ENCODE data around the gene RAB44. TPM values are rescaled to one million over a fixed set of nuclear protein-coding genes. Genes with fewer than 3 reads are reported as not detected.

Gene RAB44
- total RNA-seq, 1 donor from 2014 or later, result 0.16 TPM

- Mint-ChIP-seq H3K4me3 (ENCODE audit: unreplicated experiment) (no peak overlapping the region), H3K9me3 (ENCODE audit: unreplicated experiment) (no peaks in the 10 kb centered on the region), H3K4me1 (ENCODE audit: low read depth, unreplicated experiment) (peaks cover 10% of the 10 kb centered on the region), H3K27ac (ENCODE audit: unreplicated experiment) (no peak overlapping the region), H3K27me3 (ENCODE audit: low read depth, unreplicated experiment) (peaks cover 3% of the 10 kb centered on the region), H3K36me3 (ENCODE audit: low read depth, unreplicated experiment) (peaks cover 11% of the 10 kb centered on the region)
- H3K4me1 ChIP-seq (ENCODE audit: insufficient read depth, low read length), result no peaks in the 10 kb centered on the region
- no peak overlapping the region for H3K4me2 ChIP-seq (ENCODE audit: low read length)
- peaks cover 22% of the 10 kb centered on the region for H3K79me2 ChIP-seq (ENCODE audit: insufficient read depth, low read length)
- no peak overlapping the region for H3K9ac ChIP-seq (ENCODE audit: low read length)
- H3K27me3 ChIP-seq (ENCODE audit: insufficient read depth, low read length), result no peaks in the 10 kb centered on the region
- no peak for TF ChIP-seq CTCF (IDR thresholded peaks at IDR 0.05; ENCODE audit: insufficient read depth, low read depth, low read length)
- no peak for TF ChIP-seq EZH2 (IDR thresholded peaks at IDR 0.05; ENCODE audit: insufficient read depth, low read length)
- no peak for FAIRE-seq
- DNase-seq (ENCODE audit: low read depth), result no peak
- H3K4me3 ChIP-seq (ENCODE audit: insufficient read depth, low read depth, low read length), result no peak overlapping the region
- no peak overlapping the region for H3K27ac ChIP-seq (ENCODE audit: low read depth, low read length)
- H3K36me3 ChIP-seq (ENCODE audit: insufficient read depth, low read length), result peaks cover 30% of the 10 kb centered on the region
- H3K9me3 ChIP-seq (ENCODE audit: insufficient read depth, low read depth, low read length), result no peaks in the 10 kb centered on the region
- H2AFZ ChIP-seq (ENCODE audit: low read depth, low read length), result no peak overlapping the region
- H4K20me1 ChIP-seq (ENCODE audit: insufficient read depth, low read length), result peaks cover 56% of the 10 kb centered on the region
Measured at GRCh38 chr6:36688739-36689075, 8.9 kb upstream of the RAB44 start.

- Mint-ChIP-seq H3K27me3 (ENCODE audit: low read depth, unreplicated experiment) (peaks cover 3% of the 10 kb centered on the region), H3K9me3 (ENCODE audit: unreplicated experiment) (no peaks in the 10 kb centered on the region), H3K27ac (ENCODE audit: unreplicated experiment) (no peak overlapping the region), H3K36me3 (ENCODE audit: low read depth, unreplicated experiment) (peaks cover 4% of the 10 kb centered on the region), H3K4me3 (ENCODE audit: unreplicated experiment) (no peak overlapping the region), H3K4me1 (ENCODE audit: low read depth, unreplicated experiment) (peaks cover under 1% of the 10 kb centered on the region)
- Histone ChIP-seq H3K4me2 (ENCODE audit: low read length) (no peak overlapping the region), H3K36me3 (ENCODE audit: insufficient read depth, low read length) (peaks cover 12% of the 10 kb centered on the region), H2AFZ (ENCODE audit: low read depth, low read length) (no peak overlapping the region), H3K4me3 (ENCODE audit: insufficient read depth, low read depth, low read length) (no peak overlapping the region), H4K20me1 (ENCODE audit: insufficient read depth, low read length) (peaks cover 33% of the 10 kb centered on the region), H3K4me1 (ENCODE audit: insufficient read depth, low read length) (no peaks in the 10 kb centered on the region), H3K9ac (ENCODE audit: low read length) (no peak overlapping the region), H3K27ac (ENCODE audit: low read depth, low read length) (no peak overlapping the region), H3K27me3 (ENCODE audit: insufficient read depth, low read length) (no peaks in the 10 kb centered on the region), H3K9me3 (ENCODE audit: insufficient read depth, low read depth, low read length) (no peaks in the 10 kb centered on the region), H3K79me2 (ENCODE audit: insufficient read depth, low read length) (peaks cover 1% of the 10 kb centered on the region)
- DNase-seq (ENCODE audit: low read depth) (no peak), FAIRE-seq (no peak)
- TF ChIP-seq EZH2 (IDR thresholded peaks at IDR 0.05; ENCODE audit: insufficient read depth, low read length) (no peak), CTCF (IDR thresholded peaks at IDR 0.05; ENCODE audit: insufficient read depth, low read depth, low read length) (no peak)
Measured at GRCh38 chr6:36691011-36691410, 6.6 kb upstream of the RAB44 start.

GRCh38 chr6:36691612-36692011 lies 6.0 kb upstream of the RAB44 start:
- Histone ChIP-seq H2AFZ (ENCODE audit: low read depth, low read length) (no peak overlapping the region), H3K4me3 (ENCODE audit: insufficient read depth, low read depth, low read length) (no peak overlapping the region), H3K27me3 (ENCODE audit: insufficient read depth, low read length) (no peaks in the 10 kb centered on the region), H3K4me1 (ENCODE audit: insufficient read depth, low read length) (no peaks in the 10 kb centered on the region), H3K9ac (ENCODE audit: low read length) (no peak overlapping the region), H3K79me2 (ENCODE audit: insufficient read depth, low read length) (no peaks in the 10 kb centered on the region), H3K27ac (ENCODE audit: low read depth, low read length) (no peak overlapping the region), H3K36me3 (ENCODE audit: insufficient read depth, low read length) (peaks cover 9% of the 10 kb centered on the region), H3K4me2 (ENCODE audit: low read length) (no peak overlapping the region), H3K9me3 (ENCODE audit: insufficient read depth, low read depth, low read length) (no peaks in the 10 kb centered on the region), H4K20me1 (ENCODE audit: insufficient read depth, low read length) (peaks cover 27% of the 10 kb centered on the region)
- Mint-ChIP-seq H3K9me3 (ENCODE audit: unreplicated experiment) (no peaks in the 10 kb centered on the region), H3K27ac (ENCODE audit: unreplicated experiment) (no peak overlapping the region), H3K4me3 (ENCODE audit: unreplicated experiment) (no peak overlapping the region), H3K36me3 (ENCODE audit: low read depth, unreplicated experiment) (peaks cover 4% of the 10 kb centered on the region), H3K4me1 (ENCODE audit: low read depth, unreplicated experiment) (no peaks in the 10 kb centered on the region), H3K27me3 (ENCODE audit: low read depth, unreplicated experiment) (peaks cover 3% of the 10 kb centered on the region)
- DNase-seq (ENCODE audit: low read depth) (no peak), FAIRE-seq (no peak)
- no peak for TF ChIP-seq CTCF (IDR thresholded peaks at IDR 0.05; ENCODE audit: insufficient read depth, low read depth, low read length)
- TF ChIP-seq EZH2 (IDR thresholded peaks at IDR 0.05; ENCODE audit: insufficient read depth, low read length), result no peak

All from astrocyte (in vitro differentiated cells and primary cell).